ENCODE measurements around the gene DCHS2. TPM values are rescaled to one million over a fixed set of nuclear protein-coding genes. Genes with fewer than 3 reads are reported as not detected.

The DCHS2 gene
- total RNA-seq, 2 donors from 2014 or later, result 0.13 to 0.24 TPM

DNA sequence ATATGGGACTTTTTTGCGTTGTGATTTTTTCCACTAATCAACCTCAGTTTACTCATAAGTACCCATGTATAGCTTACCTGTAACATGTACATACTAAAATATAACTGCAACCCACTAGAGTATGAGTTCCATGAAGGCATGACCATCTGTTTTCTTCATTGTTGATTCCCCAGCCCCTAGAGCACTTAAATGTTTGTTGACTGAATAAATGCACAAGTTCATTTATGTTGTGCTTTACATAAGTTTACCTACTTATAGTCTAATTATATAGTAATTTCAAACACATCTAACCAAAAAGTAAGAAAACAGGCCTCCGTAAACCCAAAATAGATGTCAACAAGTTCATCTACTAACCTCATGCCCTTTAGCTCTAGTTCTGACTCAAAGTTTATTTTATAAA is 34.7 kb downstream of the DCHS2 start:
- TF ChIP-seq, protein P1, sequence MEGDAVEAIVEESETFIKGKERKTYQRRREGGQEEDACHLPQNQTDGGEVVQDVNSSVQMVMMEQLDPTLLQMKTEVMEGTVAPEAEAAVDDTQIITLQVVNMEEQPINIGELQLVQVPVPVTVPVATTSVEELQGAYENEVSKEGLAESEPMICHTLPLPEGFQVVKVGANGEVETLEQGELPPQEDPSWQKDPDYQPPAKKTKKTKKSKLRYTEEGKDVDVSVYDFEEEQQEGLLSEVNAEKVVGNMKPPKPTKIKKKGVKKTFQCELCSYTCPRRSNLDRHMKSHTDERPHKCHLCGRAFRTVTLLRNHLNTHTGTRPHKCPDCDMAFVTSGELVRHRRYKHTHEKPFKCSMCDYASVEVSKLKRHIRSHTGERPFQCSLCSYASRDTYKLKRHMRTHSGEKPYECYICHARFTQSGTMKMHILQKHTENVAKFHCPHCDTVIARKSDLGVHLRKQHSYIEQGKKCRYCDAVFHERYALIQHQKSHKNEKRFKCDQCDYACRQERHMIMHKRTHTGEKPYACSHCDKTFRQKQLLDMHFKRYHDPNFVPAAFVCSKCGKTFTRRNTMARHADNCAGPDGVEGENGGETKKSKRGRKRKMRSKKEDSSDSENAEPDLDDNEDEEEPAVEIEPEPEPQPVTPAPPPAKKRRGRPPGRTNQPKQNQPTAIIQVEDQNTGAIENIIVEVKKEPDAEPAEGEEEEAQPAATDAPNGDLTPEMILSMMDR (conservative IDR thresholded peaks at IDR 0.05), result no peak
- WGBS, 2 experiments (ENCODE audit: insufficient coverage in 1 of 2, insufficient read length in 1 of 2), result 89 to 100% methylated on average over 1 to 2 of the region's 2 CpGs
- no peaks in the 10 kb centered on the region for H3K36me3 ChIP-seq (ENCODE audit: control insufficient read depth, insufficient read depth, low read length)
- H3K9ac ChIP-seq (ENCODE audit: extremely low read depth, low read length, poor library complexity, severe bottlenecking), result no peak overlapping the region
- H3K27me3 ChIP-seq (ENCODE audit: control insufficient read depth, insufficient read depth, low read length, poor library complexity, severe bottlenecking), result no peaks in the 10 kb centered on the region
- H3K9me3 ChIP-seq (ENCODE audit: control insufficient read depth, low read length), result no peaks in the 10 kb centered on the region
- Mint-ChIP-seq H3K9me3 (no peaks in the 10 kb centered on the region), H3K27me3 (ENCODE audit: insufficient read depth) (no peaks in the 10 kb centered on the region), H3K27ac (no peak overlapping the region), H3K4me3 (no peak overlapping the region), H3K4me1 (no peaks in the 10 kb centered on the region), H3K36me3 (ENCODE audit: low read depth) (no peaks in the 10 kb centered on the region)
- no peak for DNase-seq
- no peak overlapping the region for H3K4me3 ChIP-seq (ENCODE audit: low read length)
- H3K4me1 ChIP-seq (ENCODE audit: control insufficient read depth, insufficient read depth, low read length), result no peaks in the 10 kb centered on the region
- no peak overlapping the region for H3K27ac ChIP-seq (ENCODE audit: low read depth, low read length)

DNA sequence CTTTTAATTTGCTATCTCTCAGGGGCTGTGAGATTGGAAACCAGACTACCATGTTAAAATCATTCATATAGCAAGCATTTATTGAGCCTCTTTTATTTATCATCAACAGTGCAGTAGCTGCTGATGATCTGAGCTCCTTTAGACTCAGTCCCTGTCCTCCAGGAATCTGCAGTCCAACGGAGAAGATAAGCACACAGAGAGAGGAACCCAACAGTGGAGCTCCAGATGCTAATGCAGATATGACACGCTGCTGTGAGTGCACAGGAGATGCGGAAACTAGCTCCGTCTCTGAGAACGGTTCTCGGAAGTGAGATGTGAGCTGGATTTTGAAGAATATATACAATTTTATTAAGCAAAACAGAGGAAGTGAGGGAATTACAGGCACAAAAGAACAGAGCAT is 35.4 kb downstream of the DCHS2 start:
- Mint-ChIP-seq H3K4me3 (no peak overlapping the region), H3K4me1 (no peaks in the 10 kb centered on the region), H3K27me3 (ENCODE audit: insufficient read depth) (no peaks in the 10 kb centered on the region), H3K9me3 (no peaks in the 10 kb centered on the region), H3K27ac (no peak overlapping the region), H3K36me3 (ENCODE audit: low read depth) (no peaks in the 10 kb centered on the region)
- no peaks in the 10 kb centered on the region for H3K36me3 ChIP-seq (ENCODE audit: control insufficient read depth, insufficient read depth, low read length)
- no peaks in the 10 kb centered on the region for H3K9me3 ChIP-seq (ENCODE audit: control insufficient read depth, low read length)
- no peaks in the 10 kb centered on the region for H3K4me1 ChIP-seq (ENCODE audit: control insufficient read depth, insufficient read depth, low read length)
- no peak overlapping the region for H3K4me3 ChIP-seq (ENCODE audit: low read length)
- WGBS, 2 experiments (ENCODE audit: insufficient coverage in 1 of 2, insufficient read length in 1 of 2), result 88 to 90% methylated on average over 6 of the region's 6 CpGs
- DNase-seq, result no peak
- TF ChIP-seq, protein P1 (conservative IDR thresholded peaks at IDR 0.05), result no peak
- H3K9ac ChIP-seq (ENCODE audit: extremely low read depth, low read length, poor library complexity, severe bottlenecking), result no peak overlapping the region
- no peaks in the 10 kb centered on the region for H3K27me3 ChIP-seq (ENCODE audit: control insufficient read depth, insufficient read depth, low read length, poor library complexity, severe bottlenecking)
- no peak overlapping the region for H3K27ac ChIP-seq (ENCODE audit: low read depth, low read length)

DNA sequence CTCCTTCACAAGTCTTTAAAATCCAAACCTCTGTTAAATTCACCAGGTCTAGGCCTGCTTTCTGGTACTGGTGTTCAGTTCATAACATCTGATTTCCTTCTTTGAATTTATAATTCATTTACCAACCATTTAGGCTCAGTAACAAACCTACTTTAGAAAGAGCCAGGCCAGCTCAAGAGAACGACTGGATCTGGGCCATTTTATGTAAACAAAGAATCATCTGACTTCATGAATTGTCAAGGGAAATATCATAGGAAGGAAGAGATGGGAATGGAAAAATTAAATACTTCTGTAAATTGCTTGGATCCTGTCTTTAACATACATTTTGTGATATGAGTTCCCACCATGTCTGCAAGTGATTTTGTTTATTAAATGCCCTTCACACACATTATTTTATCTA is 36.5 kb downstream of the DCHS2 start:
- H3K4me3 Mint-ChIP-seq, result no peak overlapping the region
- no peak for DNase-seq
- no peaks in the 10 kb centered on the region for H3K27me3 Mint-ChIP-seq (ENCODE audit: insufficient read depth)
- H3K9me3 Mint-ChIP-seq, result no peaks in the 10 kb centered on the region
- H3K27me3 ChIP-seq (ENCODE audit: control insufficient read depth, insufficient read depth, low read length, poor library complexity, severe bottlenecking), result no peaks in the 10 kb centered on the region
- H3K9ac ChIP-seq (ENCODE audit: extremely low read depth, low read length, poor library complexity, severe bottlenecking), result no peak overlapping the region
- H3K4me1 ChIP-seq (ENCODE audit: control insufficient read depth, insufficient read depth, low read length), result no peaks in the 10 kb centered on the region
- H3K4me1 Mint-ChIP-seq, result no peaks in the 10 kb centered on the region
- TF ChIP-seq, protein P1 (conservative IDR thresholded peaks at IDR 0.05), result no peak
- no peak overlapping the region for H3K27ac ChIP-seq (ENCODE audit: low read depth, low read length)
- no peaks in the 10 kb centered on the region for H3K36me3 Mint-ChIP-seq (ENCODE audit: low read depth)
- 65 to 80% methylated on average over 1 of the region's 1 CpG for WGBS, 2 experiments (ENCODE audit: insufficient coverage in 1 of 2, insufficient read length in 1 of 2)
- H3K9me3 ChIP-seq (ENCODE audit: control insufficient read depth, low read length), result no peaks in the 10 kb centered on the region
- H3K36me3 ChIP-seq (ENCODE audit: control insufficient read depth, insufficient read depth, low read length), result no peaks in the 10 kb centered on the region
- no peak overlapping the region for H3K27ac Mint-ChIP-seq
- H3K4me3 ChIP-seq (ENCODE audit: low read length), result no peak overlapping the region
